Fibroblast of villous mesenchyme (primary cell): ENCODE data around the gene CACHD1. TPM values are rescaled to one million over a fixed set of nuclear protein-coding genes. Genes with fewer than 3 reads are reported as not detected.

Experiments
- DNase-seq: peaks from one replicate; pipeline ENCODE4 v3.0.0-alpha.2; 2010; ENCODE audit warnings: low read depth
- H3K4me3 ChIP-seq: 2 replicates; pipeline ENCODE4 v1.5.1; 2011; ENCODE audit warnings: low read depth, mild to moderate bottlenecking, low read length
- CTCF ChIP-seq: IDR thresholded peaks from 2 replicates; pipeline ENCODE4 v1.5.1; 2012; ENCODE audit warnings: low read depth, mild to moderate bottlenecking, low read length; ENCODE audit not compliant: insufficient read depth
- total RNA-seq: library from RNA; depleted of rRNA; stranded (reverse); fragments of >200 nt; gene quantifications from 2 replicates; pipeline ENCODE4 v1.2.3, GENCODE V29; 2012

CACHD1 gene
- total RNA-seq, 1 donor, result 11.2 TPM

- no peak for TF ChIP-seq CTCF
- H3K4me3 ChIP-seq, result no peak overlapping the region
- no peak for DNase-seq
These were observed 161.6 kb downstream of the CACHD1 start for GRCh38 chr1:64631346-64632034.

GRCh38 chr1:64632936-64633335 is 163.0 kb downstream of the CACHD1 start:
- DNase-seq, result no peak
- TF ChIP-seq CTCF, result no peak
- H3K4me3 ChIP-seq, result no peak overlapping the region

GRCh38 chr1:64645735-64646134 is 175.8 kb downstream of the CACHD1 start:
- no peak for DNase-seq
- TF ChIP-seq CTCF, result no peak
- H3K4me3 ChIP-seq, result no peak overlapping the region

- H3K4me3 ChIP-seq, result no peak overlapping the region
- DNase-seq, result peak; percentile 15
- no peak for TF ChIP-seq CTCF
These were observed 180.5 kb downstream of the CACHD1 start for GRCh38 chr1:64650411-64650810.

- DNase-seq, result no peak
- no peak overlapping the region for H3K4me3 ChIP-seq
- no peak for TF ChIP-seq CTCF
These were observed 181.9 kb downstream of the CACHD1 start for GRCh38 chr1:64651841-64652240.

- DNase-seq, result peak; percentile 50
- no peak for TF ChIP-seq CTCF
- H3K4me3 ChIP-seq, result no peak overlapping the region
These were observed 183.5 kb downstream of the CACHD1 start for GRCh38 chr1:64653466-64653865.

- DNase-seq, result peak; percentile 19
- no peak overlapping the region for H3K4me3 ChIP-seq
- no peak for TF ChIP-seq CTCF
These were observed 184.8 kb downstream of the CACHD1 start for GRCh38 chr1:64654519-64655341.
